GM19455 (cell line): ENCODE measurements around the gene TAF7L.

Experiments used
- ATAC-seq: cut with Tn5 transposase; IDR thresholded peaks from one replicate; pipeline ENCODE4 v1.9.1; 2021; ENCODE audit not compliant: unreplicated experiment

The TAF7L gene

GRCh38 chrX:101223226-101223625, 67.9 kb downstream of the TAF7L start:
- no peak for ATAC-seq

- ATAC-seq, result no peak
Measured at GRCh38 chrX:101220662-101221260, 70.4 kb downstream of the TAF7L start.

GRCh38 chrX:101219864-101220346, 71.2 kb downstream of the TAF7L start:
- ATAC-seq, result no peak

GRCh38 chrX:101219116-101219863, 71.8 kb downstream of the TAF7L start, which contains the start of gene DRP2:
Gene DRP2 (plus strand): TSS chrX:101219786. CDS start chrX:101231648, 11,862 bp downstream.
- ATAC-seq, result no peak
